Endothelial cell of umbilical vein (primary cell): Measurements from ENCODE around the gene INTS6.
"Not testable (repeated sequence)": the region's sequence is repeated elsewhere in the genome, so short reads cannot be mapped to it uniquely, and the experiment has no call there.

Experiments
- EZH2 ChIP-seq: IDR thresholded peaks from 2 replicates; pipeline ENCODE4 v1.6.1; 2012; ENCODE audit warnings: borderline replicate concordance, low read depth, mild to moderate bottlenecking, moderate library complexity, low read length, inconsistent platforms; ENCODE audit not compliant: severe bottlenecking
- FOS ChIP-seq: IDR thresholded peaks from 2 replicates; pipeline ENCODE4 v1.6.1; 2011; ENCODE audit warnings: mild to moderate bottlenecking, low read length, moderate library complexity, borderline replicate concordance; ENCODE audit not compliant: insufficient read depth
- GATA2 ChIP-seq: IDR thresholded peaks from 2 replicates; pipeline ENCODE4 v1.7.0; 2011; ENCODE audit warnings: low read depth, mild to moderate bottlenecking, moderate library complexity, mixed read lengths, low read length; ENCODE audit not compliant: insufficient read length, insufficient read depth
- JUN ChIP-seq: IDR thresholded peaks from 2 replicates; pipeline ENCODE4 v1.6.1; 2011; ENCODE audit warnings: borderline replicate concordance, low read depth; ENCODE audit not compliant: insufficient read length, insufficient read depth
- MYC ChIP-seq: IDR thresholded peaks from one replicate; pipeline ENCODE4 v1.6.1; 2011; ENCODE audit warnings: mild to moderate bottlenecking, low read depth, low read length
- POLR2A ChIP-seq: IDR thresholded peaks from 2 replicates; pipeline ENCODE4 v1.6.1; 2012; ENCODE audit warnings: low read depth, mild to moderate bottlenecking, control low read depth, low read length
- POLR2AphosphoS5 ChIP-seq: IDR thresholded peaks from 2 replicates; pipeline ENCODE4 v1.6.1; 2012; ENCODE audit warnings: low read depth, mild to moderate bottlenecking, control low read depth, low read length, moderate library complexity; ENCODE audit not compliant: insufficient read depth
- TF ChIP-seq, protein P1 (sequence below), 2 donors: IDR thresholded peaks; 1 replicate in 1 of 2; 2 replicates in 1 of 2; pipeline ENCODE4 v1.5.1; 2011; ENCODE audit warnings: low read length in 2 of 2, mild to moderate bottlenecking in 2 of 2, moderate library complexity in 2 of 2, control low read depth in 1 of 2, inconsistent platforms in 1 of 2, low read depth in 1 of 2; ENCODE audit not compliant: insufficient read depth in 1 of 2; ENCODE audit errors: extremely low read depth in 1 of 2
- TF ChIP-seq, protein P2 (sequence below): IDR thresholded peaks from 2 replicates; pipeline ENCODE4 v1.6.1; 2011; ENCODE audit not compliant: insufficient read depth, insufficient read length

DNA sequence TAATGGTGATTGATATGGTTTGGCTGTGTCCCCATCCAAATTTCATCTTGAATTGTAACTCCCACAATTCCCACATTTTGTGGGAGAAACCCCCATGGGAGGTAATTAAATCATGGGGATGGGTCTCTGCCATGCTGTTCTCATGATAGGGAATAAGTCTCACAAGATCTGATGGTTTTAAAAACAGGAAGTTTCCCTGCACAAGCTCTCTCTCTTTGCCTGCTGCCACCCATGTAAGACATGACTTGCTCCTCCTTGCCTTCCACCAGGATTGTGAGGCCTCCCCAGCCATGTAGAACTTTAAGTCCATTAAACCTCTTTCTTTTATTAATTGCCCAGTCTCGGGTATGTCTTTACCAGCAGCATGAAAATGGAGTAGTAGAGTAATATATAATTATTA, 37.5 kb downstream of the INTS6 start:
- TF ChIP-seq, protein P1, sequence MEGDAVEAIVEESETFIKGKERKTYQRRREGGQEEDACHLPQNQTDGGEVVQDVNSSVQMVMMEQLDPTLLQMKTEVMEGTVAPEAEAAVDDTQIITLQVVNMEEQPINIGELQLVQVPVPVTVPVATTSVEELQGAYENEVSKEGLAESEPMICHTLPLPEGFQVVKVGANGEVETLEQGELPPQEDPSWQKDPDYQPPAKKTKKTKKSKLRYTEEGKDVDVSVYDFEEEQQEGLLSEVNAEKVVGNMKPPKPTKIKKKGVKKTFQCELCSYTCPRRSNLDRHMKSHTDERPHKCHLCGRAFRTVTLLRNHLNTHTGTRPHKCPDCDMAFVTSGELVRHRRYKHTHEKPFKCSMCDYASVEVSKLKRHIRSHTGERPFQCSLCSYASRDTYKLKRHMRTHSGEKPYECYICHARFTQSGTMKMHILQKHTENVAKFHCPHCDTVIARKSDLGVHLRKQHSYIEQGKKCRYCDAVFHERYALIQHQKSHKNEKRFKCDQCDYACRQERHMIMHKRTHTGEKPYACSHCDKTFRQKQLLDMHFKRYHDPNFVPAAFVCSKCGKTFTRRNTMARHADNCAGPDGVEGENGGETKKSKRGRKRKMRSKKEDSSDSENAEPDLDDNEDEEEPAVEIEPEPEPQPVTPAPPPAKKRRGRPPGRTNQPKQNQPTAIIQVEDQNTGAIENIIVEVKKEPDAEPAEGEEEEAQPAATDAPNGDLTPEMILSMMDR (IDR thresholded peaks at IDR 0.05; ENCODE audit: extremely low read depth in 1 of 2, insufficient read depth in 1 of 2, low read depth in 1 of 2, low read length in 2 of 2), result not testable (repeated sequence)
- TF ChIP-seq POLR2A, POLR2AphosphoS5, MYC, EZH2, FOS, GATA2, JUN: not testable (repeated sequence)
- TF ChIP-seq, protein P2, sequence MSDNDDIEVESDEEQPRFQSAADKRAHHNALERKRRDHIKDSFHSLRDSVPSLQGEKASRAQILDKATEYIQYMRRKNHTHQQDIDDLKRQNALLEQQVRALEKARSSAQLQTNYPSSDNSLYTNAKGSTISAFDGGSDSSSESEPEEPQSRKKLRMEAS, result not testable (repeated sequence)
